GM23338 (cell line): ENCODE data around the gene PPP2R5A. TPM values are rescaled to one million over a fixed set of nuclear protein-coding genes. Genes with fewer than 3 reads are reported as not detected.

Experiments used
- ATAC-seq: fragments of 200-7000 bp; cut with Tn5 transposase; 3 replicates; pipeline ENCODE4 v1.9.1; 2020
- DNase-seq: peaks from one replicate; pipeline ENCODE4 v3.0.0-alpha.2; 2015; ENCODE audit warnings: low spot score
- H2AFZ ChIP-seq: fragments of 200-600 bp; sonication (generic); 2 replicates; pipeline ENCODE4 v1.8.0; 2016; ENCODE audit warnings: antibody characterized with exemption, mild to moderate bottlenecking, moderate library complexity
- H3F3A ChIP-seq: fragments of 200-600 bp; sonication (generic); replicated peaks from 2 replicates; pipeline ENCODE4 v1.8.0; 2017; ENCODE audit warnings: antibody characterized with exemption, mixed run types, low read depth
- H3K27ac ChIP-seq: fragments of 200-600 bp; sonication (generic); 2 replicates; pipeline ENCODE4 v1.6.1; 2016; ENCODE audit warnings: low read depth
- H3K27me3 ChIP-seq: fragments of 200-600 bp; sonication (generic); 2 replicates; pipeline ENCODE4 v1.8.0; 2016; ENCODE audit warnings: mild to moderate bottlenecking, mixed run types, moderate library complexity; ENCODE audit not compliant: insufficient read depth
- H3K36me3 ChIP-seq: fragments of 200-600 bp; sonication (generic); 2 replicates; pipeline ENCODE4 v1.8.0; 2016; ENCODE audit warnings: mild to moderate bottlenecking; ENCODE audit not compliant: insufficient read depth
- H3K4me1 ChIP-seq: fragments of 200-600 bp; sonication (generic); 2 replicates; pipeline ENCODE4 v1.8.0; 2016; ENCODE audit warnings: mild to moderate bottlenecking, moderate library complexity; ENCODE audit not compliant: insufficient read depth
- H3K4me2 ChIP-seq: fragments of 200-600 bp; sonication (generic); 2 replicates; pipeline ENCODE4 v1.7.1; 2017; ENCODE audit warnings: mixed run types
- H3K4me3 ChIP-seq: fragments of 200-600 bp; sonication (generic); 2 replicates; pipeline ENCODE4 v1.6.1; 2016; ENCODE audit warnings: mixed run types
- H3K79me2 ChIP-seq: fragments of 200-600 bp; sonication (generic); replicated peaks from 2 replicates; pipeline ENCODE4 v1.8.0; 2017; ENCODE audit warnings: mild to moderate bottlenecking; ENCODE audit not compliant: insufficient read depth
- H3K9me2 ChIP-seq: fragments of 200-600 bp; sonication (generic); 2 replicates; pipeline ENCODE4 v1.8.0; 2017; ENCODE audit not compliant: insufficient read depth
- H4K20me1 ChIP-seq: fragments of 200-600 bp; sonication (generic); replicated peaks from 2 replicates; pipeline ENCODE4 v1.8.0; 2017; ENCODE audit warnings: mild to moderate bottlenecking; ENCODE audit not compliant: insufficient read depth
- H3K27ac Mint-ChIP-seq: 2 replicates; pipeline ENCODE4 v1.8.0; 2020; ENCODE audit warnings: inconsistent platforms, mild to moderate bottlenecking, moderate library complexity, mixed read lengths
- H3K27me3 Mint-ChIP-seq: 3 replicates; pipeline ENCODE4 v1.8.0; 2022; ENCODE audit warnings: low read depth, mild to moderate bottlenecking, moderate library complexity, mixed read lengths, inconsistent platforms; ENCODE audit not compliant: insufficient read depth, poor library complexity
- H3K36me3 Mint-ChIP-seq: 3 replicates; pipeline ENCODE4 v1.8.0; 2021; ENCODE audit warnings: low read depth, mild to moderate bottlenecking, inconsistent platforms, moderate library complexity, mixed read lengths
- H3K4me1 Mint-ChIP-seq: 3 replicates; pipeline ENCODE4 v1.8.0; 2020; ENCODE audit warnings: mild to moderate bottlenecking, inconsistent platforms, mixed read lengths
- H3K4me3 Mint-ChIP-seq: 3 replicates; pipeline ENCODE4 v1.8.0; 2021; ENCODE audit warnings: moderate library complexity, mild to moderate bottlenecking, inconsistent platforms, mixed read lengths
- H3K9me3 Mint-ChIP-seq: 3 replicates; pipeline ENCODE4 v1.8.0; 2020; ENCODE audit warnings: moderate library complexity, mild to moderate bottlenecking, inconsistent platforms, mixed read lengths
- CREB1 ChIP-seq: fragments of 250-450 bp; sonication (Bioruptor Pico); IDR thresholded peaks from 2 replicates; pipeline ENCODE4 v1.5.0; 2020; ENCODE audit warnings: low read depth, mild to moderate bottlenecking, moderate library complexity
- CTCF ChIP-seq, 2 experiments: fragments of 200-600 bp in 1 of 2; sonication (generic) in 1 of 2; conservative IDR thresholded peaks; 2 replicates each; pipeline versions ENCODE4 v1.5.1 to v1.6.1; 2016 to 2017; ENCODE audit warnings: antibody characterized with exemption in 2 of 2, low read depth in 2 of 2, mild to moderate bottlenecking in 2 of 2, moderate library complexity in 1 of 2
- EZH2 ChIP-seq: fragments of 200-600 bp; sonication (generic); IDR thresholded peaks from one replicate; pipeline ENCODE4 v1.8.0; 2017; ENCODE audit warnings: antibody characterized with exemption, mild to moderate bottlenecking, low read depth; ENCODE audit not compliant: unreplicated experiment
- JUNB ChIP-seq: IDR thresholded peaks from one replicate; pipeline ENCODE4 v1.6.1; 2016; ENCODE audit warnings: antibody characterized with exemption; ENCODE audit not compliant: unreplicated experiment
- NANOG ChIP-seq: IDR thresholded peaks from 2 replicates; pipeline ENCODE4 v1.6.1; 2016; ENCODE audit warnings: antibody characterized with exemption, borderline replicate concordance
- POLR2AphosphoS5 ChIP-seq: IDR thresholded peaks from 2 replicates; pipeline ENCODE4 v1.6.1; 2016; ENCODE audit warnings: antibody characterized with exemption, low read depth
- REST ChIP-seq: IDR thresholded peaks from one replicate; pipeline ENCODE4 v1.6.1; 2018; ENCODE audit warnings: antibody characterized with exemption; ENCODE audit not compliant: unreplicated experiment
- STAT1 ChIP-seq: IDR thresholded peaks from one replicate; pipeline ENCODE4 v1.6.1; 2016; ENCODE audit warnings: antibody characterized with exemption; ENCODE audit not compliant: unreplicated experiment
- ZNF114 ChIP-seq: fragments of 250-450 bp; sonication (Bioruptor Pico); IDR thresholded peaks from 2 replicates; pipeline ENCODE4 v1.5.0; 2020; ENCODE audit warnings: mild to moderate bottlenecking, moderate library complexity
- ZNF331 ChIP-seq: fragments of 250-450 bp; sonication (Bioruptor Pico); IDR thresholded peaks from 2 replicates; pipeline ENCODE4 v1.5.0; 2020; ENCODE audit warnings: low read depth, mild to moderate bottlenecking, moderate library complexity
- polyA plus RNA-seq: library from polyadenylated mRNA; unstranded; fragments of >200 nt; fragmentation: Nextera tagmentation; extraction: Ambion mirVana; gene quantifications from 2 replicates; pipeline ENCODE4 v1.2.1, GENCODE V29; 2016
- total RNA-seq: library from RNA; depleted of rRNA; stranded (reverse); fragments of >200 nt; shearing (Covaris generic); gene quantifications from 2 replicates; pipeline ENCODE4 v1.2.3, GENCODE V29; 2014
- TF ChIP-seq, protein P1 (sequence below): IDR thresholded peaks from 2 replicates; pipeline ENCODE4 v1.6.1; 2016; ENCODE audit warnings: antibody characterized with exemption

Gene PPP2R5A
- total and polyA plus RNA-seq, 2 experiments from 2014 or later, result 16.2 to 43.5 TPM

DNA sequence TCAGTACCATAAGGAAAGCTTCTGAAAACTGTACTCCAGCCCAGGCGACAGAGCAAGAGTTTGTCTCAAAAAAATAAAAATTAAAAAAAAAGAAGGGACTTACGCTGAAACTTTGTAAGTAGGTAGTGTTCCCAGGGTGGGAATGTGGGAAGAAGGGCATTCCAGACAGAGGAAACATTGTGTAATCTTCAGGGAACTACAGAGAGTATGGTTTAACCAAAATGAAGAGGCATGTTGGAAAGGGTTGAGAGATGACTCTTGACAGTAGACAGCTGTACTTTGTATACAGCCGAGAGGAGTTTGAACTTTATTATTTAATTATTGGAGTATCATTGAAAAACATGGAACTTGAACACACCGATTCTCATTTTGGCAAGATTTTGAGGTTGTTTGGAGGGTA lies 43.0 kb downstream of the PPP2R5A start:
- no peak for ATAC-seq
- Histone ChIP-seq H3K4me2 (no peak overlapping the region), H3K4me1 (no peaks in the 10 kb centered on the region), H3F3A (no peaks in the 10 kb centered on the region), H3K27me3 (no peaks in the 10 kb centered on the region), H2AFZ (no peak overlapping the region), H3K27ac (no peak overlapping the region), H3K36me3 (no peaks in the 10 kb centered on the region; the same call in 1 of the 2 replicates), H3K4me3 (no peak overlapping the region), H4K20me1 (no peaks in the 10 kb centered on the region), H3K9me2 (no peaks in the 10 kb centered on the region), H3K79me2 (peaks cover 15% of the 10 kb centered on the region)
- H3K4me1 Mint-ChIP-seq, result no peaks in the 10 kb centered on the region
- no peak for TF ChIP-seq EZH2
- no peak for TF ChIP-seq CTCF (conservative IDR thresholded peaks at IDR 0.05; ENCODE audit: low read depth in 2 of 2)
- no peak for DNase-seq
- H3K36me3 Mint-ChIP-seq, result peaks cover 8% of the 10 kb centered on the region
- no peaks in the 10 kb centered on the region for H3K9me3 Mint-ChIP-seq
- no peak overlapping the region for H3K27ac Mint-ChIP-seq
- no peaks in the 10 kb centered on the region for H3K27me3 Mint-ChIP-seq
- H3K4me3 Mint-ChIP-seq, result no peak overlapping the region

- H3K9me3 Mint-ChIP-seq, result no peaks in the 10 kb centered on the region
- Histone ChIP-seq H3K36me3 (peaks cover 5% of the 10 kb centered on the region; the same call in 1 of the 2 replicates), H3K4me2 (no peak overlapping the region), H2AFZ (no peak overlapping the region), H3F3A (no peaks in the 10 kb centered on the region), H3K27ac (no peak overlapping the region), H3K9me2 (no peaks in the 10 kb centered on the region), H3K4me3 (no peak overlapping the region), H3K4me1 (no peaks in the 10 kb centered on the region), H4K20me1 (no peaks in the 10 kb centered on the region), H3K27me3 (no peaks in the 10 kb centered on the region), H3K79me2 (peaks cover 11% of the 10 kb centered on the region)
- ATAC-seq (no peak), DNase-seq (no peak)
- H3K27ac Mint-ChIP-seq, result no peak overlapping the region
- no peaks in the 10 kb centered on the region for H3K4me1 Mint-ChIP-seq
- H3K4me3 Mint-ChIP-seq, result no peak overlapping the region
- H3K27me3 Mint-ChIP-seq, result no peaks in the 10 kb centered on the region
- peaks cover 12% of the 10 kb centered on the region; the same call in 2 of the 3 replicates for H3K36me3 Mint-ChIP-seq
- TF ChIP-seq ZNF331 (CRISPR knock-in tag) (no peak), REST (no peak), CTCF (conservative IDR thresholded peaks at IDR 0.05; ENCODE audit: low read depth in 2 of 2) (no peak), STAT1 (no peak), JUNB (no peak), POLR2AphosphoS5 (no peak), EZH2 (no peak), CREB1 (CRISPR knock-in tag) (no peak), ZNF114 (no peak), NANOG (no peak)
- TF ChIP-seq, protein P1, sequence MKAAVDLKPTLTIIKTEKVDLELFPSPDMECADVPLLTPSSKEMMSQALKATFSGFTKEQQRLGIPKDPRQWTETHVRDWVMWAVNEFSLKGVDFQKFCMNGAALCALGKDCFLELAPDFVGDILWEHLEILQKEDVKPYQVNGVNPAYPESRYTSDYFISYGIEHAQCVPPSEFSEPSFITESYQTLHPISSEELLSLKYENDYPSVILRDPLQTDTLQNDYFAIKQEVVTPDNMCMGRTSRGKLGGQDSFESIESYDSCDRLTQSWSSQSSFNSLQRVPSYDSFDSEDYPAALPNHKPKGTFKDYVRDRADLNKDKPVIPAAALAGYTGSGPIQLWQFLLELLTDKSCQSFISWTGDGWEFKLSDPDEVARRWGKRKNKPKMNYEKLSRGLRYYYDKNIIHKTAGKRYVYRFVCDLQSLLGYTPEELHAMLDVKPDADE, result no peak
These were observed 43.9 kb downstream of the PPP2R5A start for GRCh38 chr1:212329105-212329504.
